ENCODE measurements around the gene NANOG. TPM values are rescaled to one million over a fixed set of nuclear protein-coding genes. Genes with fewer than 3 reads are reported as not detected.
"Not testable (repeated sequence)": the region's sequence is repeated elsewhere in the genome, so short reads cannot be mapped to it uniquely, and the experiment has no call there.

NANOG gene
- total RNA-seq, 6 donors from 2014 or later, result 0.37 to 0.54 TPM; not detected in 4

DNA sequence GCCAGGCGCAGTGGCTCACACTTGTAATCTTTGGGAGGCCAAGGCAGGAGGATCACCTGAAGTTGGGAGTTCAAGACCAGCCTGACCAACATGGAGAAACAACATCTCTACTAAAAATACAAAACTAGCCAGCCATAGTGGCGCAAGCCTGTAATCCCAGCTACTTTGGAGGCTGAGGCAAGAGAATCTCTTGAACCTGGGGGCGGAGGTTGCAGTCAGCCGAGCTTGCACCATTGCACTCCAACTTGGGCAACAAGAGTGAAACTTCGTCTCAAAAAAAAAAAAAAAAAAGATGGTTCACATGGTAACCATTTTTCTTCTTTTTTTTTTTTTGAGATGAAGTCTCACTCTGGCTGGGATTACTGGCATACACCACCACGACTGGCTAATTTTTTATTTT lies 48.2 kb downstream of the NANOG start:
- Histone ChIP-seq H3K4me1 (no peaks in the 10 kb centered on the region), H3K9me3 (no peaks in the 10 kb centered on the region), H3K36me3 (no peaks in the 10 kb centered on the region), H3K4me3 (no peak overlapping the region), H3K27ac (peak overlapping the region in 1 of 4 donors; percentile 59), H3K27me3 (no peaks in the 10 kb centered on the region)
- peak in 1 of 2 donors; percentile 71 for DNase-seq
- TF ChIP-seq, protein P1, sequence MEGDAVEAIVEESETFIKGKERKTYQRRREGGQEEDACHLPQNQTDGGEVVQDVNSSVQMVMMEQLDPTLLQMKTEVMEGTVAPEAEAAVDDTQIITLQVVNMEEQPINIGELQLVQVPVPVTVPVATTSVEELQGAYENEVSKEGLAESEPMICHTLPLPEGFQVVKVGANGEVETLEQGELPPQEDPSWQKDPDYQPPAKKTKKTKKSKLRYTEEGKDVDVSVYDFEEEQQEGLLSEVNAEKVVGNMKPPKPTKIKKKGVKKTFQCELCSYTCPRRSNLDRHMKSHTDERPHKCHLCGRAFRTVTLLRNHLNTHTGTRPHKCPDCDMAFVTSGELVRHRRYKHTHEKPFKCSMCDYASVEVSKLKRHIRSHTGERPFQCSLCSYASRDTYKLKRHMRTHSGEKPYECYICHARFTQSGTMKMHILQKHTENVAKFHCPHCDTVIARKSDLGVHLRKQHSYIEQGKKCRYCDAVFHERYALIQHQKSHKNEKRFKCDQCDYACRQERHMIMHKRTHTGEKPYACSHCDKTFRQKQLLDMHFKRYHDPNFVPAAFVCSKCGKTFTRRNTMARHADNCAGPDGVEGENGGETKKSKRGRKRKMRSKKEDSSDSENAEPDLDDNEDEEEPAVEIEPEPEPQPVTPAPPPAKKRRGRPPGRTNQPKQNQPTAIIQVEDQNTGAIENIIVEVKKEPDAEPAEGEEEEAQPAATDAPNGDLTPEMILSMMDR (IDR thresholded peaks at IDR 0.05), result no peak
- TF ChIP-seq EP300 (IDR thresholded peaks at IDR 0.05) (no peak), POLR2AphosphoS5 (IDR thresholded peaks at IDR 0.05) (no peak), POLR2A (IDR thresholded peaks at IDR 0.05) (no peak)
- no peak for ATAC-seq (ENCODE audit: low FRiP score in 2 of 2)
- WGBS, 2 donors, result 65 to 72% methylated on average over 6 of the region's 6 CpGs

DNA sequence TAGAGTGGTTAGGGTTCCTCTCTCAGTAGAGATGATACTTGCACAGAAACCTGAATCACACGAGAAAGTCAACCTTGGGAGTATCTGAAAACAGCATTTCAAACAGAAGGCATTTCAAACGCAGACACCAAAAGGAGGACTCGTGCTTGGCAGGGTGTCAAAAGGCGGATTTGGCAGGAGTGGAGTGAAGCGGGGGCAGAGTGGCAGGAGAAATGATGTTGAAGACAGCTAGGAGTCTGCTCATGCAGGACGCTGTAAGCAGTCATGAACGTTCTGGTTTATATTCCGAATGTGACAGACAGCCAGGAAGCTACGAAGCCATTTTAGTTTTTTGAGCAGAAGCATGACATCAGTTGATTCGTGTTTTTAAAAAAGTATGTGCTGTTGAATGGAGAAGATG lies 50.0 kb downstream of the NANOG start:
- ATAC-seq (ENCODE audit: low FRiP score in 2 of 2), result peak in 1 of 2 donors; percentile 28
- H3K4me3 ChIP-seq, H3K27ac ChIP-seq, H3K36me3 ChIP-seq, H3K27me3 ChIP-seq, H3K9me3 ChIP-seq, H3K4me1 ChIP-seq, DNase-seq: not testable (repeated sequence)
- WGBS, 2 donors, result 44 to 64% methylated on average over 6 to 10 of the region's 10 CpGs

DNA sequence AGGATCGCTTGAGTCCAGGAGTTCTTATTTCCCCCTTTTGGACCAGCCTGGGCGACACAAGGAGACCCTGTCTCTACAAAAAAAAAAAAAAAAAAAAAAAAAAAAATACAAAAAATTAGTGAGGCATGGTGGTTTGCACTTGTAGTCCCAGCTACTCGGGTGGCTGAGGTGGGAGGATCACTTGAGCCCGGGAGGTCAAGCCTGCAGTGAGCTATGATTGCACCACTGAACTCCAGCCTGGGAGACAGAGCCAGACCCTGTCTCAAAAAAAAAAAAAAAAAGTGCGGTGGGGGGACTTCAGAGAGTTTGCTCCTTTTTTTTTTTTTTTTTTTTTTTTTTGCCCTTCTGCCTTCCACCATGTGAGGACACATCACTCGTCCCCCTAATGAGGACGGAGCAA lies 50.6 kb downstream of the NANOG start:
- H3K36me3 ChIP-seq, H3K27me3 ChIP-seq: not testable (repeated sequence)
- WGBS, 2 donors, result 81 to 87% methylated on average over 7 of the region's 7 CpGs

DNA sequence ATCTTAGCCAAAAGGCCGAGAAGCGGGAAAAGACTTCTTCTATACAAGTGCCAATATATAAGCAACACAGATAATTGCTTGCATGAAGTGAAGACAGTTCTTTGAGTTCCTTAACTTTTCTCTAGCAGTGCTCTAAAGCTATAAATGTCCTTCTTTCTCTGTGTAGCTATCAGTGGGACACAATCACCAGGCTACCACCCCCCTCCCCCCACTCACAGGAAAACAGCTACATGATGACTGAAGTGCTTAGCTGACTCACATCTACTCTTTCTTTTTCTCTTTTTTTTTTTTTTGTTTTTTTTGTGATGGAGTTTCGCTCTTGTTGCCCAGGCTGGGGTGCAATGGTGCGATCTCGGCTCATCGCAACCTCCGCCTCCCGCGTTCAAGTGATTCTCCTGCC lies 53.2 kb downstream of the NANOG start:
- ATAC-seq (ENCODE audit: low FRiP score in 2 of 2); DNase-seq; H3K36me3 ChIP-seq; H3K4me1 ChIP-seq; H3K9me3 ChIP-seq; H3K27ac ChIP-seq; H3K27me3 ChIP-seq; H3K4me3 ChIP-seq: not testable (repeated sequence)
- WGBS, 2 donors, result 96% methylated on average over 9 of the region's 9 CpGs

More for the DNA sequence above, 50.6 kb downstream of the NANOG start:
- not testable (repeated sequence) for ATAC-seq (ENCODE audit: low FRiP score in 2 of 2); H3K9me3 ChIP-seq; H3K27ac ChIP-seq; DNase-seq; H3K4me3 ChIP-seq; H3K4me1 ChIP-seq

DNA sequence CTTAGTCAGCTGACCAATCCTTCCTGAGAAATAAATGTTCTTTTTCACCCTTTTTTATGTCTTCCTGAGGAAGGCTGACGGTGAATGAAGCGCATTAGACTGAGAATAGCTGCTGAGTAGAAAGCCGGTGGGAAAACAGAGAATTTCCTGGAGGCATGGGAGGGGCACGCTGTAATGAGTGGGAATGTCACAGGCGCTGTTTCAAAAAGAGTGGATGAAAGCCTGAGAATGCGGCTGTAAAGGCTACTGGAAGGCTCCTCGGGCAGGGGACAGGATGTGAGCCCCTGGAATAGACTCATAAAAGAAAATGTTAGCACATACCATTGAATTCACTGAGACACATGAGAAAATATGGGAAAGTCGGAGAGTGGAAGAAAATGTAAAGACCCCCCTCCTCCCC lies 53.9 kb downstream of the NANOG start:
- ATAC-seq (ENCODE audit: low FRiP score in 2 of 2), result peak in 1 of 2 donors; percentile 40
- H3K9me3 ChIP-seq, DNase-seq, H3K27me3 ChIP-seq, H3K4me1 ChIP-seq, H3K4me3 ChIP-seq, H3K36me3 ChIP-seq: not testable (repeated sequence)
- 13 to 23% methylated on average over 3 to 6 of the region's 8 CpGs for WGBS, 2 donors
- H3K27ac ChIP-seq, result peak overlapping the region in 2 of 4 donors; percentile 69 to 75

DNA sequence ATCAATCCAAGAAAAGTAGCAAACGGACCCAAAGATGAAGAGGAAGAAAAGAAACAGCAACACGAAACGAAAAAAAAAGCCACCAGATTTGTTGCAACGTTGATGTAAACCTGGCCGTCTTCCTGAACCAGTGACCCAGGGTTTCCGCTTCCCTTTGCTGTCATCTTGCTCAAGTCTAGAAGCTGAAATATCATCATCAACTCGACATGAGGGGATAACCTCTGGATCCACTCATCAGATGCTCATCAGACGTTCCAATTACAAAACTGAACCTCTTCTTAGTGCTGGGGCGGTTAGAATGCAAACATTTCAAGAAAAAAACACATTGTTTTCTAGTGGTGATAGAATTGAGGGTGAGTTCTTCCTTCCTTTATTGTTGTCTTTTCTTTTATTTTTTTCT lies 54.4 kb downstream of the NANOG start:
- peak in 1 of 2 donors; percentile 62 for ATAC-seq (ENCODE audit: low FRiP score in 2 of 2)
- H3K9me3 ChIP-seq, H3K4me1 ChIP-seq, H3K4me3 ChIP-seq, DNase-seq, H3K36me3 ChIP-seq, H3K27me3 ChIP-seq: not testable (repeated sequence)
- WGBS, 2 donors, result 2 to 19% methylated on average over 3 of the region's 9 CpGs
- peak overlapping the region in 2 of 4 donors; percentile 12 to 57 for H3K27ac ChIP-seq

DNA sequence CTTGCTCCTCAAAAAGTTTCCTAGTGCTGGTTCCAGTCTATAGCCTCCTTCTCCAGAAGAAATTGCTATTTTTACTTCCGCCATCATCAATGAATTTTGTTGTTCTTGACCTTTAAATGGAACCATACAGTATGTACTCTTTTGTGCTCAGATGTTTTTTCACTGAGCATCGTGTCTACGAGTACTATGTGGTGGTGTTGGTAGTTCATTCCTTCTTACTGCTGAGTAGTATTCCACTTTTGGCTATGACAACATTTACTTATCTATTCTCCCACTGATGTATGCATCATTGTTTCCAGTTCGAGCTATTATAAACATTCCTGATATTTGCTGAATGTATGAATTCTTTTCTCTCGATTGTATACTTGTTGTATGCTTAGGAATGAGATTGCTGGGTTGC lies 54.9 kb downstream of the NANOG start:
- no peaks in the 10 kb centered on the region for H3K9me3 ChIP-seq
- peaks cover 0 to 4% (median 0%) of the 10 kb centered on the region in 4 donors for H3K27me3 ChIP-seq
- no peaks in the 10 kb centered on the region for H3K4me1 ChIP-seq
- WGBS, 2 donors, result 72 to 75% methylated on average over 5 of the region's 5 CpGs
- no peak for DNase-seq
- ATAC-seq (ENCODE audit: low FRiP score in 2 of 2), result no peak
- H3K36me3 ChIP-seq, result no peaks in the 10 kb centered on the region
- peak overlapping the region in 1 of 4 donors; percentile 57 for H3K27ac ChIP-seq
- H3K4me3 ChIP-seq, result no peak overlapping the region
- TF ChIP-seq POLR2A (IDR thresholded peaks at IDR 0.05) (no peak), POLR2AphosphoS5 (IDR thresholded peaks at IDR 0.05) (no peak), EP300 (IDR thresholded peaks at IDR 0.05) (no peak)
- TF ChIP-seq, protein P1 (IDR thresholded peaks at IDR 0.05), result no peak

DNA sequence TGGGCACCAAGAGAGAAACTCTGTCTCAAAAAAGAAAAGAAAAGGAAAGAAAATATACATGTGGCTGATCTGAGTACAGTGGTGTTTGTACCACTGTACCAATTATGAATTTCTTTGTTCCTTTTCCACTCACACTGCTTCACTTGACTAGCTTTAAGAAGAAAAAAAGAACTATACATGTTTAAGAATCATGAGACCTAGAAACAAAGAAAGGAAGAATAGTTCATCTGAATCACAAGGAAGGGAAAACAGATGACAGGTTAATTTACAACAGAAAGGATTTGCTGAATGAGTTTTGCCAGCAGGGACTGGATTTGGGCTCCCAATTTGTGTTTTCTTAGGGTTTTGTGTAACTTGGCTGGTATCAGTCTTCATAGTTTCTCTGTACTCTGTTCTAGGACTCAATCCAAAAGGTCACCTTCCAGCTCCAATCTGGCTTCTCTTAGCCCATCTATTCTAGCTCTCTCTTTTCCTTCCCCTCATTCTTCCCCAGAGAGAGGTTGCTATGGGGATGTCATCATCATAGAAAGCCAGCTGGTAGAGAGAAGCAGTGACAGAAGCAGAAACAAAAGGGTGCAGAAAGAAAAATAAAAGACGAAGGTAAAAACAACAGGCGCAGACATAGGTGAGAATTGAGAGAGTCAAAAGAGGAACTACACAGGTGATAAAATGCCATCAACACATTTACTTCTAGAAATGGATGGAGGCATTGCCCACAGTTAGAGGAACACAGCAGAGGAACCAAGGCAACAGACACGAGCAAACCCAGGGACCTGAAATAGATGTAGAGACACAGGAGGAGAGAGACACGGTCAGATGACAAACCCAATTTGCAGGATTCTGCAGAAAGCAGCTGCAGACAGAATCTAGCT lies 58.3 kb downstream of the NANOG start:
- H3K36me3 ChIP-seq; H3K4me1 ChIP-seq; DNase-seq; H3K27me3 ChIP-seq; H3K4me3 ChIP-seq; H3K9me3 ChIP-seq; ATAC-seq (ENCODE audit: low FRiP score in 2 of 2): not testable (repeated sequence)
- H3K27ac ChIP-seq, result peak overlapping the region in 1 of 4 donors; percentile 23
- 29 to 31% methylated on average over 4 of the region's 4 CpGs for WGBS, 2 donors

DNA sequence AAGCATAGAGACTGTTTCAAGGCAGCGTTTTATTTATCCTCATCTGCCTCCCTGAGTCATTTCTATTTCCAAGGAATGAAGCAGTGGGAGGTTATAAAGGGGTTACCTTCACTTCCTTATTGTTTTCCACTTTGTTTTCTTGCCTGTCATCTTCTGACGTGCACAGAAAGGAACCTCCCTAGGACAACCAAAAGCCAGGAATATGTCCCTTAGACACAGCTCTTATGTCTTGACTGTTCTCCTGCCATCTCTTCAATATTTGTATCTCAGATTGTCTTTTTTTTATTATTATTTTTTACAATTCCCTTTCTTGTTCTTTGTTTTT lies 58.9 kb downstream of the NANOG start:
- H3K4me1 ChIP-seq; DNase-seq; H3K27ac ChIP-seq; H3K27me3 ChIP-seq; ATAC-seq (ENCODE audit: low FRiP score in 2 of 2); H3K36me3 ChIP-seq; H3K9me3 ChIP-seq; H3K4me3 ChIP-seq: not testable (repeated sequence)
- 26 to 28% methylated on average over 2 of the region's 2 CpGs for WGBS, 2 donors

Data from upper lobe of left lung (tissue), 6 donors.